Thymus (tissue), 11 donors: Measurements from ENCODE around the gene MECR. TPM values are rescaled to one million over a fixed set of nuclear protein-coding genes. Genes with fewer than 3 reads are reported as not detected.

Source experiments
- DNase-seq, 9 donors: peaks; one replicate each; pipeline ENCODE4 v3.0.0-alpha.2; 2013; ENCODE audit warnings: low spot score in 9 of 9, low read depth in 6 of 9, missing footprints in 1 of 9
- H3K27ac ChIP-seq, 2 donors: one replicate each; pipeline ENCODE4 v1.5.1; 2013; ENCODE audit warnings: control low read depth in 1 of 2, low read depth in 1 of 2, low read length in 1 of 2, mild to moderate bottlenecking in 1 of 2, moderate library complexity in 1 of 2
- H3K27me3 ChIP-seq, 2 donors: one replicate each; pipeline ENCODE4 v1.5.1; 2013; ENCODE audit warnings: low read length in 1 of 2; ENCODE audit not compliant: control insufficient read depth in 2 of 2, insufficient read depth in 1 of 2
- H3K36me3 ChIP-seq, 2 donors: one replicate each; pipeline ENCODE4 v1.5.1; 2013; ENCODE audit warnings: low read length in 1 of 2, mild to moderate bottlenecking in 1 of 2, moderate library complexity in 1 of 2; ENCODE audit not compliant: control insufficient read depth in 2 of 2, insufficient read depth in 2 of 2
- H3K4me1 ChIP-seq, 2 donors: one replicate each; pipeline ENCODE4 v1.5.1; 2013; ENCODE audit warnings: low read length in 2 of 2; ENCODE audit not compliant: control insufficient read depth in 2 of 2, insufficient read depth in 2 of 2
- H3K4me3 ChIP-seq, 2 donors: one replicate each; pipeline ENCODE4 v1.5.1; 2013; ENCODE audit warnings: low read length in 2 of 2, control low read depth in 1 of 2, mild to moderate bottlenecking in 1 of 2
- H3K9me3 ChIP-seq, 2 donors: one replicate each; pipeline ENCODE4 v1.5.1; 2013; ENCODE audit warnings: low read length in 1 of 2, mild to moderate bottlenecking in 1 of 2; ENCODE audit not compliant: control insufficient read depth in 2 of 2, insufficient read depth in 1 of 2
- WGBS: extraction: QIAGEN DNeasy Blood & Tissue Kit; methylation state at CpG from one replicate; pipeline ENCODE4 v1.1.7; 2013; 5-methylcytosine and 5-hydroxymethylcytosine counted together
- polyA plus RNA-seq: library from polyadenylated mRNA; stranded (reverse); fragments of 200-250 nt; gene quantifications from one replicate; pipeline ENCODE4 v1.2.3, GENCODE V29; 2013
- total RNA-seq: library from RNA; stranded (reverse); fragments of 120-200 nt; gene quantifications from one replicate; pipeline ENCODE4 v1.2.4, GENCODE V29; 2013
- donor health status: healthy.

The MECR gene
- total and polyA plus RNA-seq, 2 donors = 14.3 to 16.5 TPM

GRCh38 chr1:29193879-29194455, 36.8 kb downstream of the MECR start:
- over 99% methylated on average over 8 of the region's 8 CpGs for WGBS
- Histone ChIP-seq H3K27me3 (no peaks in the 10 kb centered on the region), H3K27ac (no peak overlapping the region), H3K9me3 (no peaks in the 10 kb centered on the region), H3K36me3 (peaks cover 12 to 15% of the 10 kb centered on the region in 2 donors), H3K4me1 (no peaks in the 10 kb centered on the region), H3K4me3 (no peak overlapping the region)
- no peak for DNase-seq

- Histone ChIP-seq H3K36me3 (peaks cover 7 to 15% of the 10 kb centered on the region in 2 donors), H3K27me3 (no peaks in the 10 kb centered on the region), H3K27ac (no peak overlapping the region), H3K9me3 (no peaks in the 10 kb centered on the region), H3K4me1 (no peaks in the 10 kb centered on the region), H3K4me3 (no peak overlapping the region)
- 99% methylated on average over 6 of the region's 6 CpGs for WGBS
- no peak for DNase-seq
Measured at GRCh38 chr1:29190718-29191117, 40.0 kb downstream of the MECR start.

- H3K4me1 ChIP-seq = peaks cover 0 to 3% of the 10 kb centered on the region in 2 donors
- whole genome bisulfite sequencing = 98% methylated on average over 1 of the region's 1 CpG
- no peaks in the 10 kb centered on the region for H3K36me3 ChIP-seq
- H3K4me3 ChIP-seq = no peak overlapping the region
- no peak for DNase-seq
- no peaks in the 10 kb centered on the region for H3K9me3 ChIP-seq
- H3K27me3 ChIP-seq = no peaks in the 10 kb centered on the region
- H3K27ac ChIP-seq = no peak overlapping the region
Measured at GRCh38 chr1:29186707-29187106, 44.0 kb downstream of the MECR start.

- Histone ChIP-seq H3K27ac (no peak overlapping the region), H3K9me3 (no peaks in the 10 kb centered on the region), H3K4me3 (no peak overlapping the region), H3K4me1 (peaks cover 0 to 3% of the 10 kb centered on the region in 2 donors), H3K36me3 (no peaks in the 10 kb centered on the region), H3K27me3 (no peaks in the 10 kb centered on the region)
- DNase-seq = no peak
- WGBS = 96% methylated on average over 3 of the region's 3 CpGs
Measured at GRCh38 chr1:29186252-29186651, 44.5 kb downstream of the MECR start.

- no peak overlapping the region for H3K27ac ChIP-seq
- WGBS = 75% methylated on average over 1 of the region's 1 CpG
Measured at GRCh38 chr1:29183287-29183686, 47.4 kb downstream of the MECR start.

GRCh38 chr1:29181413-29182225, 49.1 kb downstream of the MECR start, which contains the start of gene SRSF4:
Gene SRSF4, minus strand, starts transcription at chr1:29181900. Its CDS starts 148 bp downstream, at chr1:29181752.
- Histone ChIP-seq H3K27ac (peak within 1 kb of the TSS; percentile 98 to 99), H3K9me3 (no peaks in the 10 kb centered on the region), H3K27me3 (no peaks in the 10 kb centered on the region), H3K4me3 (peak within 1 kb of the TSS; percentile 99 to 100), H3K36me3 (peaks cover 4 to 17% of the 10 kb centered on the region in 2 donors), H3K4me1 (peaks cover 11 to 17% of the 10 kb centered on the region in 2 donors)
- peak; percentile 91 to 99 (median 97) for DNase-seq
- WGBS = under 1% methylated on average over 100 of the region's 100 CpGs

More at GRCh38 chr1:29183287-29183686, 47.4 kb downstream of the MECR start:
- Histone ChIP-seq H3K27me3 (no peaks in the 10 kb centered on the region), H3K36me3 (peaks cover 0 to 6% of the 10 kb centered on the region in 2 donors), H3K4me1 (peaks cover 11 to 14% of the 10 kb centered on the region in 2 donors), H3K9me3 (no peaks in the 10 kb centered on the region), H3K4me3 (no peak overlapping the region)
- DNase-seq = no peak

GRCh38 chr1:29180497-29181412, 50.0 kb downstream of the MECR start:
- Histone ChIP-seq H3K9me3 (no peaks in the 10 kb centered on the region), H3K36me3 (peaks cover 4 to 17% of the 10 kb centered on the region in 2 donors), H3K4me1 (peaks cover 11 to 17% of the 10 kb centered on the region in 2 donors), H3K27ac (peak overlapping the region; percentile 98 to 99), H3K27me3 (no peaks in the 10 kb centered on the region), H3K4me3 (peak overlapping the region; percentile 99 to 100)
- under 1% methylated on average over 32 of the region's 32 CpGs for WGBS
- peak in 2 of 9 donors; percentile 15 to 16 for DNase-seq

GRCh38 chr1:29179641-29180184, 51.0 kb downstream of the MECR start:
- H3K4me3 ChIP-seq = peak overlapping the region; percentile 41 to 99
- 53% methylated on average over 4 of the region's 4 CpGs for WGBS

More at GRCh38 chr1:29179641-29180184, 51.0 kb downstream of the MECR start:
- peaks cover 4 to 17% of the 10 kb centered on the region in 2 donors for H3K36me3 ChIP-seq
- no peak for DNase-seq
- peak overlapping the region in 1 of 2 donors; percentile 98 for H3K27ac ChIP-seq
- no peaks in the 10 kb centered on the region for H3K9me3 ChIP-seq
- H3K27me3 ChIP-seq = no peaks in the 10 kb centered on the region
- peaks cover 11 to 17% of the 10 kb centered on the region in 2 donors for H3K4me1 ChIP-seq
